HG03175 (cell line): ENCODE results near the gene CTXND2.
"Not testable (repeated sequence)": the region's sequence is repeated elsewhere in the genome, so short reads cannot be mapped to it uniquely, and the experiment has no call there.

Experiments
- ATAC-seq: cut with Tn5 transposase; IDR thresholded peaks from one replicate; pipeline ENCODE4 v1.9.1; 2021; ENCODE audit warnings: mild to moderate bottlenecking, moderate library complexity; ENCODE audit not compliant: unreplicated experiment

Gene CTXND2

DNA sequence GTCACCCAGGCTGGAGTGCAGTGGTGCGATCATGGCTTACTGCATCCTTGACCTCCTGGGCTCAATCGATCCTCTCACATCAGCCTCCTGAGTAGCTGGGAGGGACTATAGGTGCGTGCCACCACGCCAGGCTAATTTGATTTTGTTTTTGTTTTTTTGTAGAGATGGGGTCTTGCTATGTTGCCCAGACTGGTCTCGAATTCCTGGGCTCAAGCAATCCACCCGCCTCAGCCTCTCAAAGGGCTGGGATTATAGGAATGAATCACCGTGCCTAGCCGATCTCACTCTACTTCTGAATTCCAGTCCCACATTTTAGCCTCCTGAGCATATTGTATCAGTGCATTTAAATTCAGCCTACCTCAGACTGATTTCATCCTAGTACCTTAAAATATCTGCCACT, 1.8 kb downstream of the CTXND2 start:
- no peak for ATAC-seq

DNA sequence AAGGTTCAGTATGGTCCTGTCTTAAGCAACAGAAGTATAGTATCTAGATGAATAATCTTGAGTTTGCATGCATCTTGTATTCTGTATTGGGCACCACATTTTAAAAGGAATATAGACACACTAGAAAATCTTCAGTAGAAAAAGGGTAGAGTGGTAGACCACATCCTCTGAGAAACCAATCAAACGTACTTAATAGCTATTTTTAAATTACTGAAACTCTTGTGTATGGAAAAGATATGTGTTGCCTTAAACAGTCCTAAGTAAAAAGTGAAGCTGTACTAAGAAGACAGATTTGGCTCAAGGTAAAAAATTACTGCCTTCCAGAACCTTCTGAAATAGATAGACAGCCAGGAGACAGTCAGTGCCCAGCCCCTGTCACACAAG, 3.1 kb downstream of the CTXND2 start:
- no peak for ATAC-seq

DNA sequence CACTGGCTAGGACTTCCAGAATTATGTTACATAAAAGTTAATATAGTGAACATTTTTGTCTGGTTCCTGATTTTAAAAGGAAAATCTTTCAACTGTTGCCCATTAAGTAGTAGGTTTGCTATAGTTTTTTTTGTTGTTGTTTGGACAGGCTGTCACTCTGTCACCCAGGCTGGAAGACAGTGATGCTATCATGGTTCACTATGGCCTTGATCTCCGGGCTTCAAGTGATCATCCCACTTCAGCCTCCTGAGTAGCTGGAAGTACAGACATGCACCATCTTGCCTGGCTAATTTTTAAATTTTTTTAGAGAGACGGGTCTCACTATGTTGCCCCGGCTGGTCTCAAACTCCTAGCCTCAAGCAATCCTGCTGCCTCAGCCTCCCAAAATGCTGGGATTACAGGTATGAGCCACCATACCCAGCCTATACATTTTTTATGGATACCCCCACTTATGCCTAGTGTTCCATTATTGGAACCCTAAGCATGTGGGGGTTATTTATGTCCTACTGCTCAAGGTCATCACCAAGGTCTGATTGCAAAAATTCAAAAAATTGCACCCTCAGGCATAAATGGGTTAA, 6.5 kb downstream of the CTXND2 start:
- ATAC-seq, result no peak

DNA sequence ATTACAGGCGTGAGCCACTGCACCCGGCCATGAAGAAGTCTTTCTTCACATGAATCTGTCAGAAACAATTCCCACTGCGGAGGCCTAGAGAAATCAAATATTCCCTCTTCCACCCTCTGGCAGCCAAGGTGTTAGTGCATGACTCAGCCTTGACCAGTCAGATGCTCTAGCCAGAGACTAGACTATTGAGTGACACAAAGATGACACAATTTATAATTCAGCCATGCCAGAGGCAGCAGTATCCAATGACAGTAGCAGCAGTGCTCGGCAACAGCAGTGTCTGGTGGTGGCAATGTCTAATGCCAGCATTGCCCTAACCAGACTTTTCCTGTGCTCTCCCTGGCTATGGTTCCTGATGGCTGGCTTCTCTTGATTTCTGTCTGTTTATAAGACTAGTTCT, 8.7 kb downstream of the CTXND2 start:
- ATAC-seq, result no peak

DNA sequence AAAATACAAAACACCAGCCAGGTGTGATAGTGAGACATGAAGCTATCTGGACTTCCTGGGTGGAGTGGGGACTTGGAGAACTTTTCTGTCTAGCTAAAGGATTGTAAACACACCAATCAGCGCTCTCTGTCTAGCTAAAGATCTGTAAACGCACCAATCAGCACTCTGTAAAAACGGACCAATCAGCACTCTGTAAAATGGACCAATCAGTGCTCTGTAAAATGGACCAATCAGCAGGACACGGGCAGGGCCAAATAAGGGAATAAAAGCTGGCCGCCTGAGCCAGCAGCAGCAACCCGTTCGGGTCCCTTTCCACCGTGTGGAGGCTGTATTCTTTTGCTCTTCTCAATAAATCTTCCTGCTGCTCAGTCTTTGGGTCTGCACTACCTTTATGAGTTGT, 12.9 kb downstream of the CTXND2 start:
- ATAC-seq, result not testable (repeated sequence)

DNA sequence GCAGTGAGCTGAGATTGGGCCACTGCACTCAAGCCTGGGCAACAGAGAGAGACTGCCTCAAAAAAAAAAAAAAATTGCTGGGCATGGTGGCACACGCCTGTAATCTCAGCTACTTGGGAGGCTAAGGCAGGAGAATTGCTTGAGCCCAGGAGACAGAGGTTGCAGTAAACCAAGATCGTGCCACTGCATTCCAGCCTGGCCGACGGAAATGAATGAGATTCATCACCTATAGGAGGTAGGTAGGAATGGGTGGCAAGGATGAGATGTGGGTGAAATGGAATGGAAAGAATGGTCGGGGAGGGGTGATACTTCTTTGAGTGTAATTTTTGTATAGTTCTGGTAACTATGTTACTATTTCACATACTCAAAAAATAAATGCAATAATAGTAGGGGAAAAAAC, 15.4 kb downstream of the CTXND2 start:
- ATAC-seq, result no peak

DNA sequence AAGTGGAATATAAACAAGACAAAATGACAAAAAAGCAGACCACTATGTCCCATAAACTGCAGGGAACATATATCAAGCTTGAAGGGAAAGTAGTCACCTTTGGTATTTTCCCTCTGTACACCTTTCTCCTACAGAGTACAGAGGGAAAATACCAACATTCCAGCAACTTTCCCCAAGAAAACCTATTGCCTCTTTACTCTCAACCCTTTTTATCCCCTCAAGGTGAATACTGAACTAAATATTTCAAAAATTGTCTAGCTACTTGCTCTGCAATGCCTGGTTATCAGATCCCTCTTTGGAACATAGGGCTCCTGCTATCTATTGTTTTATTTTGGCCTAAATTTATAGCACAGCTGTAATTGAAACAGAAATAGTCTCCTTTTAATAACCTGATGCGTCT, 15.8 kb downstream of the CTXND2 start:
- no peak for ATAC-seq

DNA sequence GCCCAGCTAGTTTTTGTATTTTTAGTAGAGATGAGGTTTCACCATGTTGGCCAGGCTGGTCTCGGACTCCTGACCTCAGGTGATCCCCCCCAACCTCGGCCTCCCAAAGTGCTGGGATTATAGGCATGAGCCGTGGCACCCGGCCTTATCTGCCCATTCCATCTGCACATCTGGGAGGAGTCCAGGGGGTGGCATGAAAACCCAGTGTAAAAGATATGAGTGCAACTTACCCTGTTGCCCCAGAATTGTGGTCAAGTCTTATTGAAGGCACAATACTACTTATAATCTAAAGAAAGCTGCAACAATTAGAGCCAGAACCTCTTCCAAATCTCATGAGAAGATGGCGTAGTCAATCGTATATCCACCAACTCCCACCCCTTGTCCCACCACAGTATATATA, 18.4 kb downstream of the CTXND2 start:
- ATAC-seq, result no peak

DNA sequence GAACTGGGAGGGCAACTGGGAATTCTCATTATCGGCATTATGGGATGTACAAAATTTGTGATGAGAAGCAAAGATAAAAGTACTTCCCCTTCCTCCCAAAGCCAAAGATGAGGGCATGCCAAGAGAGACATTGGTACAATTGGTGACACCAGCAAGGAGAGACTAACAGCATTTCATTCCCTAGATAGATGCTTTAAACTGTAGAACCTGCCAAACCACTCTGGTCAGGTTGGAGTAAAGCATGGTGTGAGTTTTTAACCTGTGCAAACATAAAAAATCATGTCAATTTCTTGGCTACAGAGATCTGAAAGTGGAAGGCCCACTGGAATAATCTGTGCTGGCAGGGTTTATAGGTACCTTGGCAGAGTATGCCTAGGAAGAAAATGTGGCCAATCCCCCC, 19.4 kb downstream of the CTXND2 start:
- no peak for ATAC-seq

DNA sequence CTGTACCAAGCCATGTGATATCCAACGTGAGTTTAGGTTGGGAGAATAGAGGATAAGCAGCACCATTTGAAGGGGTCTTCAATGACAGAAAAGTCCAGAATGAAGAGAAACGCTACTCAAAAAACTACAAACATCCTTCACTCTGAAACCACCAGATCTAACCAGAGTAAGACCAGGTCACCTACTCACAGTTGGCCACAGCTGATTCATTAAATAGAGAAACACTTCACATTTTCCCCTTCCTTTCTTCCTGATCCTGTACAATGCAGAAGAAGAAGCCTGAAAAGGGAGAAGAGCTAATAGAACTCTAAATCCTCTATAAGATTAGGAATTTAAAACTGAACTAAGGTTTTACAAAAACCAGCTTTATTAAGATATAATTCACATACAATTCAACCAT, 19.9 kb downstream of the CTXND2 start:
- ATAC-seq, result no peak

DNA sequence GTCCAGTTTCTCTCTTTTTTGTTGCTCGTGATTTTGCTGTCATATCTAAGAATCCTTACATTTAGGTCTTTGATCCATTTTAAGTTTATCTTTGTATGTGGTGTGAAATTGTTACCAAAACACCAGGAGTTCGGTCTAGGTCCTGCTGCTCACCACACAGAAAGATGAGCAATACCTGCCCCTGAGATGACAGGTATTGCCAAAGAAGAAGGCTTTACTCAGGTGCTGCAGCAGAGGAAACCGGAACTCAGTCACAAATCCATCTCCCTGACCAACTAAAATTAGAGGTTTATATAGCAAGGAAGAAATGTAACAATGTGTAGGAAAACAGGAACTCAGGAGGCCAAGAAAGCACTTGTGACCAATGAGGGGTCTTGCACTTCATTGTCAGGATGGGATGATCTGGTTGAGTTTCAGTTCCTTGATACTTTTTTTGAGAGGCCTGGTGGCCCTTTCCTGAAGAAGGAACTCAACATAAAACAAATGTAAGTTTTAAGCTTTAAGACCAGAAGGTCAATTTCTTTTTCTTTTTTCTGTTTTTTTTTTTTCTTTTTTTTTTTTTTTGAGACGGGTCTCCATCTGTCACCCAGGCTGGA, 22.7 kb downstream of the CTXND2 start:
- ATAC-seq, result no peak

DNA sequence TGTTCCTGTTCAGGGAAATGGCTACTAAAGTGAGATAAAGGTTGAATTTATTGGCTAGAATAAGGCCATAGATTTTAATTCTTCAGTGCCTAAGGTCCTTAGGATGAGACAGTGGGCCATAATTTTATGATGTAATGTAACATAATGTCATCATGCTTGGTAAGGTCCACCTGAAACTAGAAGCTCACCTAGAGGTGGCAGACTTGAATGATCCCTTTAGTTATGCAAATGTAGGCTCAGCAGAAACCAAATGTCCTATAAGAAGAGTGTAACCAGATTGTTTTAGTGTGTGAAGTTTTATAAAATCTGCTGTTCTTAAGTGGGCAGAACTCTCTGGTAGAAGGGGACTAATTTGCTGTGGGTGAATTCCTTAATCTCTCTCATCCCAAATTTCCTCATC, 25.7 kb downstream of the CTXND2 start:
- no peak for ATAC-seq

DNA sequence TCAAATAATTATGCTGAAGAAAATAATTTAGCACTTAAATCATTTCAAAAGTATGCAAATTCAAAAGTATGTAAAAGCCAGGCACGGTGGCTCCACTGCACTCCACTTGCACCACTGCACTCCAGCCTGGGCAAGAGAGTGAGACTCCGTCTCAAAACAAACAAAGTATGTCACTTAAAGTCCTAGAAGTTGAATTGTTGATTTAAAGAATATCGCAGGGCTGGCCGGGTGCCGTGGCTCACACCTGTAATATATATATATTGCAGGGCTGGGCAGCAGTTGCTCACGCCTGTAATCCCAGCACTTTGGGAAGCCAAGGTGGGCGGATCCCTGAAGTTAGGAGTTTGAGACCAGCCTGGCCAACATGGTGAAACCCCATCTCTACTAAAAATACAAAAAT, 30.5 kb downstream of the CTXND2 start:
- ATAC-seq, result no peak

DNA sequence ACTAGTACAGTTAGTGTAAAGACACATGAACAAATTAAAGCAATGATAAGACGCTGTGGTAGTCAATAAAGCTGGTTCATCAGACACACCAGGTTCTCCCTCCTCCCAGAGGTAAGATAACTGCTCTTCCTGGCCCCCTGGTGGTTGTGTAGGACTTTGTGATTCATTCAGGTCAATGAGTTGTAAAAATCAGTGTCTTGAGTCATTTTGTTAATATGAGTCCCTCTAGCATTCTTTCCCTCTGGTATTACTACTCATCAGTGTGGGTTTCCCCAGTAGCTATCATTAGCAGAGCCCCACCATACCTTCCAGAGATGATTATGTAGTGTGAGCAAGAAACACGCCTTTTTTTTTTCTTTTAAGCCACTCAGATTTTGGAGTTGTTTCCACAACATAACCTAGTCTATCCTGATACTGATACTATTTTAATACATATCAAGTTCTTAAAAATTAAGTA, 35.6 kb downstream of the CTXND2 start:
- peak; percentile 46 for ATAC-seq

DNA sequence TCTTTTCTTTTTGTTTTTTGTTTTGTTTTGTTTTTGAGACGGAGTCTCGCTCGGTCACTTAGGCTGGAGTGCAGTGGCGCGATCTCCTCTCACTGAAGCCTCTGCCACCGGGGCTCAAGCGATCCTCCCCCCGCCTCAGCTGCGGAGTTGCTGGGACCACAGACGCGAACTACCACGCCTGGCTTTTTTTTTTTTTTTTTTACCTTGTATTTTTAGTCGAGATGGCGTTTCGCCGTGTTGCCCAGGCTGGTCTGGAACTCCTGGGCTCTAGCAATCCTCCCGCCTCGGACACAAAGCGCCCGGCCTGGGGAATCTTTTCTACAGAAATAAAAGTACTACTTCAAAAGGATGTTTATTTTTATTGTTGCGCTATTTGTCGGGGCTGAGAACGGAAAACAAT, 38.1 kb downstream of the CTXND2 start:
- no peak for ATAC-seq

DNA sequence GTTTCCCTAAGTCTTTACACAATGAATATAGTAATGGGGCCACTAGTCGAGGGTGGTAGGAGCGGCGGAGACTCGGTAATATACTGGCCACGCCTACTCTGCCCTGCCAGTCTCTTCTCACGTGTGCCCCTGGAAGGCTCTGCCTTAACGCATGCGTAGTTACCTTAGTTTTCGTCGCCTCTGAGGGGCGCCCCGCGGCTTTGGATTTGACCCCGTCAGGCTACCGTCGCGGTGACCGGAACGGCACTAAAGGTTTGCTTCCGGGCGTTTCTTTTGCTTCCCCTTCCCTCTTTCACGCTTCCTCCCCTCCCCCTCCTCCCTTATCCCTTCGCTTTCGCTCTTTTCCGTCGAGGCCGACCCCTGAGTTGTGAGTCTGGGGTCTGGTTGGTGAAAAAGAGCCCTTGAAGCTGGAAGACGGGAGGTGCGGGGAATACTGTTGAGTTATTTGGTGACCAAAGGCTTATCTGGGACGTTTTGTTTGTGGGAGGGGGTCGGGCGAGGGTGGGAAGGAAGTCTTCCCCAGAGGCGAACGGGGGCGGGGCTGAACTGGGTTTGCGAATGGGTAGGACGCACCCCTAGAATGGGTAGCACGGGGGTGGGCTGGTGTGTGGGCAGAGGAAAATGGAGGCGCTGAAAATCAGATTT, 39.3 kb downstream of the CTXND2 start, which contains the start of gene SETDB1:
Gene SETDB1 (plus strand): TSS at position 267 of the 645 bp plus-strand sequence. CDS start 1,352 bp downstream, outside the sequence.
- ATAC-seq, result peak; percentile 91

DNA sequence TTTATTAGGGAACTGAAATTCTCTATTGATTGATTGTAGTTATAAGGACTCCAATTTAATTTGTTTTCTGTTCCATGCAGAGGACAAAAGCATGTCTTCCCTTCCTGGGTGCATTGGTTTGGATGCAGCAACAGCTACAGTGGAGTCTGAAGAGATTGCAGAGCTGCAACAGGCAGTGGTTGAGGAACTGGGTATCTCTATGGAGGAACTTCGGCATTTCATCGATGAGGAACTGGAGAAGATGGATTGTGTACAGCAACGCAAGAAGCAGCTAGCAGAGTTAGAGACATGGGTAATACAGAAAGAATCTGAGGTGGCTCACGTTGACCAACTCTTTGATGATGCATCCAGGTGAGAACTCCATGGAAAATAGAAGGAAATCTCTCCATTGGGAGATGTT, 40.7 kb downstream of the CTXND2 start:
- no peak for ATAC-seq

DNA sequence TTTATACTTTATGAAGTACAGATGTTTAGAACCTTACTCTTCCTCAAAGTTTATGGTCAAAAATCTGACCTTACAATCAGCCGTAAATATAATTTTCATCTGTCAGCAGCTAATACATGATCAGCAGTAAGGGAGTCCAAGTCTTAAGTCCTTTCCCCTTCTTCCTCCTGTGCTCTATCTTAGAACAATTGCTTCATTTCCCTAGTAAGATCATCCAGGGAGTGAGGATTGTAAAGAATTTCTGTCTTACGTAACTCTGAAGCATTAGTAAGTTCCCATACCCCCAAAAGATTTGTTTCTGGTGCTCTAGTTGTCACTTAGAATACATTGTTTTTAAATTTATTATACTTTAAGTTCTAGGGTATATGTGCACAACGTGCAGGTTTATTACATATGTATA, 41.4 kb downstream of the CTXND2 start:
- no peak for ATAC-seq

DNA sequence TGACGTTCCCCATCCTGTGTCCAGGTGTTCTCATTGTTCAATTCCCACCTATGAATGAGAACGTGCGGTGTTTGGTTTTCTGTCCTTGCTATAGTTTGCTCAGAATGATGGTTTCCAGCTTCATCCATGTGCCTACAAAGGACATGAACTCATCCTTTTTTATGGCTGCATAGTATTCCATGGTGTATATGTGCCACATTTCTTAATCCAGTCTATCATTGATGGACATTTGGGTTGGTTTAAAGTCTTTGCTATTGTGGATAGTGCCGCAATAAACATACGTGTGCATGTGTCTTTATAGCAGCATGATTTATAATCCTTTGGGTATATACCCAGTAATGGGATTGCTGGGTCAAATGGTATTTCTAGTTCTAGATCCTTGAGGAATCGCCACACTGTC, 41.8 kb downstream of the CTXND2 start:
- ATAC-seq, result not testable (repeated sequence)

DNA sequence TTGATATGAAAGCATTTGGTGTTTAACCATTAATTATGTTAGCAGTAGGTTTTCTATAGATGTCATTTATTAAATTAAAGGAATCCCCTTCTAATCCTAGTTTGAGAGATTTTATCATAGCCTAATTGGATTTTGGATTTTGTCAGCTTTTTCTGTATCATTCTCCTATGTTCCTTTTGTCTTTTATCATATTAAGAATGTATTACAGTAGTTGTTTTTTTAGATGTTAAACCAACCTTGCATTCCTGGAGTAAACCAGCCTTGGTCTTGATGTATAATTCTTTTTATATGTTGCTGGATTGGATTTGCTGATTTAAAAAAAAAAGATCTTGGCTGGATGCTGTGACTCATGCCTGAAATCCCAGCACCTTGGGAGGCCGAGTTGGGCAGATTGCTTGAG, 44.8 kb downstream of the CTXND2 start:
- no peak for ATAC-seq

DNA sequence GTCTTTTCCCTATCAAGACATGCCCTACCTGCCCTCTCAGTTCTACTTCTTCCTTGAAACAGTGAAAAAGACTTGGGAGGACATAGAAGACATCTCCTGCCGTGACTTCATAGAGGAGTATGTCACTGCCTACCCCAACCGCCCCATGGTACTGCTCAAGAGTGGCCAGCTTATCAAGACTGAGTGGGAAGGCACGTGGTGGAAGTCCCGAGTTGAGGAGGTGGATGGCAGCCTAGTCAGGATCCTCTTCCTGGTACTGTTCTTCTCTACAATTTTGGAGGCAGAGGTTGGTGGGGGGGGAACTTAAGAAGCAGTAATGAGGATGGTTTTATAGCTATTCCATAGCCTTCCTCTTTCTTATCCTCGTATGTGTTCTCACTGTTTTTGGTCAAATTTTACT, 57.9 kb downstream of the CTXND2 start:
- ATAC-seq, result no peak

DNA sequence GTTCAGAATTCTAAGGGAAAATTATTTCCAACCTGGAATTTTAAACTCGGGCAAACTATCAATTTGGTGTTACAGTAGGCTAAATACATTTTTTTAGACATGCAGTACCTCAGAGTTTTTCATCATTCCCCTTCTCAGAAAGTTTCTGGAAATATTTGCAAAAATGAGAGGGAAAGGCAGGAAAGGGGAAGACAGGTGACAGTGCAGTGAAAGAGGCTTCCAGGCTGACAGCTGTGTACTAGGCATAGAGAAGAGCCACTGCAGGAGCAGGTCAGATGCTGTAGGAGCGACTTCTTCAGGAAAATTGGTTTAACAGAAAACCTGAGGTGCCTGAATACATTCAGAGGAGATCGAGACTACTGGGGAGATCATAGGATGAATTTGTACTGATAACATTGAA, 67.8 kb downstream of the CTXND2 start:
- ATAC-seq, result no peak

DNA sequence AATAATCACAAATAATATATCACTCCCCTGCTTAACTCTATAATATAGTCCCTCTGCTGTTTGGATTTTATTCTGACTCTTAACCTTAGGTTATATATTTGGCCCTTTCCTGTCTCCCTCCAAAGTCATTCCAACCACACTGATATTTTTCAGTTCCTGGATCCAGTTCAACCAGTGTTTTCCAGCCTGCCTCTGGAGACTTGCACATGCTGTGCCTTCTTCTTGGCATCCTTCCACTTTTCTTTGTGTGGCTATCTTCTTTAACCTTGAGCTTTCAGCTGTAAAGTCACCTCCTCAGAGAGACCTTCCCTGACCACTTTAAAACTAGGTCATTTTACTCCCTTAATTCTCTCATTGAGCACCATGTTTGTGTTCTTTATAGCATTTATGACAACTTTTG, 68.3 kb downstream of the CTXND2 start:
- ATAC-seq, result no peak
